HepG2 (cell line): ENCODE data around the gene KAZN. TPM values are rescaled to one million over a fixed set of nuclear protein-coding genes. Genes with fewer than 3 reads are reported as not detected.

Source experiments
- GABPB1 ChIP-seq: IDR thresholded peaks from 2 replicates; pipeline ENCODE4 v1.6.1; 2016; ENCODE audit warnings: mild to moderate bottlenecking, missing genetic modification reagents, moderate library complexity, missing compliant biosample characterization
- NFYB ChIP-seq: sonication (generic); formaldehyde crosslinking; IDR thresholded peaks from 2 replicates; pipeline ENCODE4 v1.4.0; 2020; ENCODE audit warnings: missing genetic modification reagents
- STAG1 ChIP-seq: sonication (generic); formaldehyde crosslinking; IDR thresholded peaks from 2 replicates; pipeline ENCODE4 v1.4.0; 2020; ENCODE audit warnings: missing genetic modification reagents
- polyA plus RNA-seq, 8 experiments: library from polyadenylated mRNA; depleted of rRNA in 3 of 8; stranded (reverse) in 7 of 8; unstranded in 1 of 8; fragments of >200 nt; fragmentation: Illumina TruSeq in 4 of 8; extraction: Trizol in 4 of 8; gene quantifications; 2 replicates each; pipeline versions ENCODE4 v1.2.1 to v1.2.3, GENCODE V29; 2011 to 2016; ENCODE audit warnings: low read depth in 4 of 8, missing spikeins in 1 of 8, mixed read lengths in 1 of 8; ENCODE audit not compliant: insufficient read depth in 1 of 8
- total RNA-seq, 5 experiments: library from RNA; depleted of rRNA; stranded (reverse); fragments of >200 nt; fragmentation: Illumina TruSeq; extraction: Trizol; gene quantifications; 2 replicates each; pipeline ENCODE4 v1.2.3, GENCODE V29; 2016; ENCODE audit warnings: low read depth in 1 of 5
- TF ChIP-seq, protein P1 (sequence below): IDR thresholded peaks from 2 replicates; pipeline ENCODE4 v1.6.1; 2018; ENCODE audit warnings: missing genetic modification reagents, mild to moderate bottlenecking, missing compliant biosample characterization
- TF ChIP-seq, protein P2 (sequence below): sonication (generic); formaldehyde crosslinking; IDR thresholded peaks from 2 replicates; pipeline ENCODE4 v1.4.0; 2020; ENCODE audit warnings: missing genetic modification reagents
- TF ChIP-seq, protein P3 (sequence below): sonication (generic); formaldehyde crosslinking; IDR thresholded peaks from 2 replicates; pipeline ENCODE4 v1.4.0; 2020; ENCODE audit warnings: missing genetic modification reagents

KAZN gene
- total and polyA plus RNA-seq, 2 of the 13 experiments (the other 11 are each of a cell fraction or from before 2014, with no cell fraction given), result 10.4 to 13.5 TPM

DNA sequence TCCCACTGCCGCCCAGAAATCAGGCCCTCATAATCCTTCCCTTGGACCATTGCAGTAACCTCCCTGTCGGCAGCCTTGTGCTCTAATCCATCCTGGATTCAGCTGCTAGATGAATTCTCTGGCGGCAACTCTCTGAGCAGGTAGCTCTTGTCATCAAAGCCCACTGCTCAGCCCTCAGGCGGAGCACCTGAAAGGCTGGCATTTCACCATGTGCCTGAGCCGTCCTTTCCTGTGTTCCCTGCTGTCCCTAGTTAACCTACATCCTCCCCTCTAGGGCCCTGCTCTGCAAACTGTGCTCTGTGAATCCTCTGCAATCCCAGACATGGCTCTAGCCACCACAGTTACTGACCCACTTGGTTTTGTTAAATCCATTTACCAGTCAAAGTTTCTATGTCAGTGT is 118.0 kb downstream of the KAZN start (continued):
- no peak for TF ChIP-seq GABPB1
- TF ChIP-seq, protein P1, sequence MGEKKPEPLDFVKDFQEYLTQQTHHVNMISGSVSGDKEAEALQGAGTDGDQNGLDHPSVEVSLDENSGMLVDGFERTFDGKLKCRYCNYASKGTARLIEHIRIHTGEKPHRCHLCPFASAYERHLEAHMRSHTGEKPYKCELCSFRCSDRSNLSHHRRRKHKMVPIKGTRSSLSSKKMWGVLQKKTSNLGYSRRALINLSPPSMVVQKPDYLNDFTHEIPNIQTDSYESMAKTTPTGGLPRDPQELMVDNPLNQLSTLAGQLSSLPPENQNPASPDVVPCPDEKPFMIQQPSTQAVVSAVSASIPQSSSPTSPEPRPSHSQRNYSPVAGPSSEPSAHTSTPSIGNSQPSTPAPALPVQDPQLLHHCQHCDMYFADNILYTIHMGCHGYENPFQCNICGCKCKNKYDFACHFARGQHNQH (CRISPR knock-in tag), result no peak
- TF ChIP-seq, protein P2, sequence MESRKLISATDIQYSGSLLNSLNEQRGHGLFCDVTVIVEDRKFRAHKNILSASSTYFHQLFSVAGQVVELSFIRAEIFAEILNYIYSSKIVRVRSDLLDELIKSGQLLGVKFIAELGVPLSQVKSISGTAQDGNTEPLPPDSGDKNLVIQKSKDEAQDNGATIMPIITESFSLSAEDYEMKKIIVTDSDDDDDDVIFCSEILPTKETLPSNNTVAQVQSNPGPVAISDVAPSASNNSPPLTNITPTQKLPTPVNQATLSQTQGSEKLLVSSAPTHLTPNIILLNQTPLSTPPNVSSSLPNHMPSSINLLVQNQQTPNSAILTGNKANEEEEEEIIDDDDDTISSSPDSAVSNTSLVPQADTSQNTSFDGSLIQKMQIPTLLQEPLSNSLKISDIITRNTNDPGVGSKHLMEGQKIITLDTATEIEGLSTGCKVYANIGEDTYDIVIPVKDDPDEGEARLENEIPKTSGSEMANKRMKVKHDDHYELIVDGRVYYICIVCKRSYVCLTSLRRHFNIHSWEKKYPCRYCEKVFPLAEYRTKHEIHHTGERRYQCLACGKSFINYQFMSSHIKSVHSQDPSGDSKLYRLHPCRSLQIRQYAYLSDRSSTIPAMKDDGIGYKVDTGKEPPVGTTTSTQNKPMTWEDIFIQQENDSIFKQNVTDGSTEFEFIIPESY (CRISPR knock-in tag), result no peak
- no peak for TF ChIP-seq STAG1 (CRISPR knock-in tag)
- no peak for TF ChIP-seq NFYB (CRISPR knock-in tag)
- TF ChIP-seq, protein P3, sequence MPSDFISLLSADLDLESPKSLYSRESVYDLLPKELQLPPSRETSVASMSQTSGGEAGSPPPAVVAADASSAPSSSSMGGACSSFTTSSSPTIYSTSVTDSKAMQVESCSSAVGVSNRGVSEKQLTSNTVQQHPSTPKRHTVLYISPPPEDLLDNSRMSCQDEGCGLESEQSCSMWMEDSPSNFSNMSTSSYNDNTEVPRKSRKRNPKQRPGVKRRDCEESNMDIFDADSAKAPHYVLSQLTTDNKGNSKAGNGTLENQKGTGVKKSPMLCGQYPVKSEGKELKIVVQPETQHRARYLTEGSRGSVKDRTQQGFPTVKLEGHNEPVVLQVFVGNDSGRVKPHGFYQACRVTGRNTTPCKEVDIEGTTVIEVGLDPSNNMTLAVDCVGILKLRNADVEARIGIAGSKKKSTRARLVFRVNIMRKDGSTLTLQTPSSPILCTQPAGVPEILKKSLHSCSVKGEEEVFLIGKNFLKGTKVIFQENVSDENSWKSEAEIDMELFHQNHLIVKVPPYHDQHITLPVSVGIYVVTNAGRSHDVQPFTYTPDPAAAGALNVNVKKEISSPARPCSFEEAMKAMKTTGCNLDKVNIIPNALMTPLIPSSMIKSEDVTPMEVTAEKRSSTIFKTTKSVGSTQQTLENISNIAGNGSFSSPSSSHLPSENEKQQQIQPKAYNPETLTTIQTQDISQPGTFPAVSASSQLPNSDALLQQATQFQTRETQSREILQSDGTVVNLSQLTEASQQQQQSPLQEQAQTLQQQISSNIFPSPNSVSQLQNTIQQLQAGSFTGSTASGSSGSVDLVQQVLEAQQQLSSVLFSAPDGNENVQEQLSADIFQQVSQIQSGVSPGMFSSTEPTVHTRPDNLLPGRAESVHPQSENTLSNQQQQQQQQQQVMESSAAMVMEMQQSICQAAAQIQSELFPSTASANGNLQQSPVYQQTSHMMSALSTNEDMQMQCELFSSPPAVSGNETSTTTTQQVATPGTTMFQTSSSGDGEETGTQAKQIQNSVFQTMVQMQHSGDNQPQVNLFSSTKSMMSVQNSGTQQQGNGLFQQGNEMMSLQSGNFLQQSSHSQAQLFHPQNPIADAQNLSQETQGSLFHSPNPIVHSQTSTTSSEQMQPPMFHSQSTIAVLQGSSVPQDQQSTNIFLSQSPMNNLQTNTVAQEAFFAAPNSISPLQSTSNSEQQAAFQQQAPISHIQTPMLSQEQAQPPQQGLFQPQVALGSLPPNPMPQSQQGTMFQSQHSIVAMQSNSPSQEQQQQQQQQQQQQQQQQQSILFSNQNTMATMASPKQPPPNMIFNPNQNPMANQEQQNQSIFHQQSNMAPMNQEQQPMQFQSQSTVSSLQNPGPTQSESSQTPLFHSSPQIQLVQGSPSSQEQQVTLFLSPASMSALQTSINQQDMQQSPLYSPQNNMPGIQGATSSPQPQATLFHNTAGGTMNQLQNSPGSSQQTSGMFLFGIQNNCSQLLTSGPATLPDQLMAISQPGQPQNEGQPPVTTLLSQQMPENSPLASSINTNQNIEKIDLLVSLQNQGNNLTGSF (CRISPR knock-in tag), result no peak
